Endothelial cell of umbilical vein (primary cell): ENCODE results near the gene KCNH8.
"Not testable (repeated sequence)": the region's sequence is repeated elsewhere in the genome, so short reads cannot be mapped to it uniquely, and the experiment has no call there.

Experiments used
- EZH2 ChIP-seq: IDR thresholded peaks from 2 replicates; pipeline ENCODE4 v1.6.1; 2012; ENCODE audit warnings: borderline replicate concordance, low read depth, mild to moderate bottlenecking, moderate library complexity, low read length, inconsistent platforms; ENCODE audit not compliant: severe bottlenecking
- FOS ChIP-seq: IDR thresholded peaks from 2 replicates; pipeline ENCODE4 v1.6.1; 2011; ENCODE audit warnings: mild to moderate bottlenecking, low read length, moderate library complexity, borderline replicate concordance; ENCODE audit not compliant: insufficient read depth
- GATA2 ChIP-seq: IDR thresholded peaks from 2 replicates; pipeline ENCODE4 v1.7.0; 2011; ENCODE audit warnings: low read depth, mild to moderate bottlenecking, moderate library complexity, mixed read lengths, low read length; ENCODE audit not compliant: insufficient read length, insufficient read depth
- JUN ChIP-seq: IDR thresholded peaks from 2 replicates; pipeline ENCODE4 v1.6.1; 2011; ENCODE audit warnings: borderline replicate concordance, low read depth; ENCODE audit not compliant: insufficient read length, insufficient read depth
- POLR2A ChIP-seq: IDR thresholded peaks from 2 replicates; pipeline ENCODE4 v1.6.1; 2012; ENCODE audit warnings: low read depth, mild to moderate bottlenecking, control low read depth, low read length
- POLR2AphosphoS5 ChIP-seq: IDR thresholded peaks from 2 replicates; pipeline ENCODE4 v1.6.1; 2012; ENCODE audit warnings: low read depth, mild to moderate bottlenecking, control low read depth, low read length, moderate library complexity; ENCODE audit not compliant: insufficient read depth
- TF ChIP-seq, protein P1 (sequence below), 2 donors: IDR thresholded peaks; 1 replicate in 1 of 2; 2 replicates in 1 of 2; pipeline ENCODE4 v1.5.1; 2011; ENCODE audit warnings: low read length in 2 of 2, mild to moderate bottlenecking in 2 of 2, moderate library complexity in 2 of 2, control low read depth in 1 of 2, inconsistent platforms in 1 of 2, low read depth in 1 of 2; ENCODE audit not compliant: insufficient read depth in 1 of 2; ENCODE audit errors: extremely low read depth in 1 of 2
- TF ChIP-seq, protein P2 (sequence below): IDR thresholded peaks from 2 replicates; pipeline ENCODE4 v1.6.1; 2011; ENCODE audit not compliant: insufficient read depth, insufficient read length

DNA sequence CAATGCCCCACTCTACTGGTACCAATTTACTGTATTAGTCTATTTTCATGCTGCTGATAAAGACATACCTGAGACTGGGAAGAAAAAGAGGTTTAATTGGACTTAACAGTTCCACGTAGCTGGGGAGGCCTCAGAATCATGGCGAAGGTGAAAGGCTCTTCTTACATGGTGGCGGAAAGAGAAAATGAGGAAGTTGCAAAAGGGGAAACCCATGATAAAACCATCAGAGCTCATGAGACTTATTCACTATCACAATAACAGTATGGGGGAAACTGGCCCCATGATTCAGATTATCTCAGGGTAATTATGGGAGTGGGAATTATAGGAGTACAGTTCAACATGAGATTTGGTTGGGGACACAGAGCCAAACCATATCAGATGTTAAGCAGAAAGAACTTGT is 81.6 kb downstream of the KCNH8 start:
- TF ChIP-seq, protein P1, sequence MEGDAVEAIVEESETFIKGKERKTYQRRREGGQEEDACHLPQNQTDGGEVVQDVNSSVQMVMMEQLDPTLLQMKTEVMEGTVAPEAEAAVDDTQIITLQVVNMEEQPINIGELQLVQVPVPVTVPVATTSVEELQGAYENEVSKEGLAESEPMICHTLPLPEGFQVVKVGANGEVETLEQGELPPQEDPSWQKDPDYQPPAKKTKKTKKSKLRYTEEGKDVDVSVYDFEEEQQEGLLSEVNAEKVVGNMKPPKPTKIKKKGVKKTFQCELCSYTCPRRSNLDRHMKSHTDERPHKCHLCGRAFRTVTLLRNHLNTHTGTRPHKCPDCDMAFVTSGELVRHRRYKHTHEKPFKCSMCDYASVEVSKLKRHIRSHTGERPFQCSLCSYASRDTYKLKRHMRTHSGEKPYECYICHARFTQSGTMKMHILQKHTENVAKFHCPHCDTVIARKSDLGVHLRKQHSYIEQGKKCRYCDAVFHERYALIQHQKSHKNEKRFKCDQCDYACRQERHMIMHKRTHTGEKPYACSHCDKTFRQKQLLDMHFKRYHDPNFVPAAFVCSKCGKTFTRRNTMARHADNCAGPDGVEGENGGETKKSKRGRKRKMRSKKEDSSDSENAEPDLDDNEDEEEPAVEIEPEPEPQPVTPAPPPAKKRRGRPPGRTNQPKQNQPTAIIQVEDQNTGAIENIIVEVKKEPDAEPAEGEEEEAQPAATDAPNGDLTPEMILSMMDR (IDR thresholded peaks at IDR 0.05; ENCODE audit: extremely low read depth in 1 of 2, insufficient read depth in 1 of 2, low read depth in 1 of 2, low read length in 2 of 2), result not testable (repeated sequence)
- not testable (repeated sequence) for TF ChIP-seq EZH2, POLR2A, POLR2AphosphoS5, JUN, GATA2, FOS
- TF ChIP-seq, protein P2, sequence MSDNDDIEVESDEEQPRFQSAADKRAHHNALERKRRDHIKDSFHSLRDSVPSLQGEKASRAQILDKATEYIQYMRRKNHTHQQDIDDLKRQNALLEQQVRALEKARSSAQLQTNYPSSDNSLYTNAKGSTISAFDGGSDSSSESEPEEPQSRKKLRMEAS, result not testable (repeated sequence)
